Activated CD8-positive, alpha-beta T cell treated with anti-CD3 and anti-CD28 coated beads for 36 hours (primary cell): ENCODE results near the gene ME3. TPM values are rescaled to one million over a fixed set of nuclear protein-coding genes. Genes with fewer than 3 reads are reported as not detected.
"Not testable (repeated sequence)": the region's sequence is repeated elsewhere in the genome, so short reads cannot be mapped to it uniquely, and the experiment has no call there.

Experiments used
- ATAC-seq: fragments of 200-7000 bp; cut with Tn5 transposase; one replicate; pipeline ENCODE4 v1.10.0; 2021; ENCODE audit warnings: mild to moderate bottlenecking, moderate library complexity
- CTCF ChIA-PET: fragments of 350-600 bp; sonication (Branson Sonifier 250); formaldehyde crosslinking; loops from one replicate; lab custom pipeline; 2021; ENCODE audit warnings: antibody characterized with exemption; lab: Charles Lee
- POLR2A ChIA-PET: fragments of 350-600 bp; sonication (Branson Sonifier 250); formaldehyde crosslinking; loops from one replicate; lab custom pipeline; 2021; ENCODE audit warnings: antibody characterized with exemption; lab: Charles Lee
- DNase-seq: peaks from one replicate; pipeline ENCODE4 v3.0.0-alpha.2; 2020
- H3K27ac Mint-ChIP-seq: one replicate; pipeline ENCODE4 v1.8.0; 2021; ENCODE audit warnings: mild to moderate bottlenecking, mixed read lengths
- H3K27me3 Mint-ChIP-seq: one replicate; pipeline ENCODE4 v1.8.0; 2021; ENCODE audit warnings: mixed read lengths
- H3K36me3 Mint-ChIP-seq: one replicate; pipeline ENCODE4 v1.8.0; 2021; ENCODE audit warnings: low read depth, mixed read lengths
- H3K4me1 Mint-ChIP-seq: one replicate; pipeline ENCODE4 v1.8.0; 2021; ENCODE audit warnings: low read depth, mixed read lengths
- H3K4me3 Mint-ChIP-seq: one replicate; pipeline ENCODE4 v1.8.0; 2021; ENCODE audit warnings: mild to moderate bottlenecking, moderate library complexity, mixed read lengths
- H3K9me3 Mint-ChIP-seq: one replicate; pipeline ENCODE4 v1.8.0; 2021; ENCODE audit warnings: mixed read lengths
- CTCF ChIP-seq: fragments of 200-600 bp; IDR thresholded peaks from one replicate; pipeline ENCODE4 v1.8.0; 2022; ENCODE audit warnings: antibody characterized with exemption, mild to moderate bottlenecking
- intact Hi-C: fragments of 100-400 bp; cut with micrococcal nuclease; formaldehyde crosslinking; loops from one replicate; pipeline ENCODE4 v1.10.0; 2022
- total RNA-seq, 2 experiments: library from RNA; stranded (reverse); gene quantifications; one replicate each; pipeline ENCODE4 v1.2.3, GENCODE V29; 2021

The ME3 gene
- total RNA-seq, 2 experiments from 2014 or later: 5.0 to 6.2 TPM

- Mint-ChIP-seq H3K9me3 (peaks cover 6% of the 10 kb centered on the region), H3K36me3 (peaks cover 2% of the 10 kb centered on the region), H3K4me1 (peaks cover 2% of the 10 kb centered on the region), H3K27me3 (peaks cover 9% of the 10 kb centered on the region), H3K4me3 (no peak overlapping the region), H3K27ac (no peak overlapping the region)
- ATAC-seq: no peak
- no peak for DNase-seq
- POLR2A ChIA-PET: no interaction called here
- TF ChIP-seq CTCF: no peak
- CTCF ChIA-PET: interaction anchor here (4.0 kb wide), 1 partner anchor 15 kb away, joined by 20 read pairs; no protein-coding TSS in a partner anchor
- intact Hi-C loops: no loop called here
These were observed 49.3 kb downstream of the ME3 start for GRCh38 chr11:86623041-86623621.

- intact Hi-C loops: no loop called here
- Mint-ChIP-seq H3K27me3 (peaks cover 9% of the 10 kb centered on the region), H3K9me3 (peaks cover 6% of the 10 kb centered on the region), H3K4me3 (no peak overlapping the region), H3K27ac (no peak overlapping the region), H3K36me3 (peaks cover 2% of the 10 kb centered on the region), H3K4me1 (peaks cover 2% of the 10 kb centered on the region)
- ChIA-PET CTCF (interaction anchor here (4.0 kb wide), 1 partner anchor 13 kb away, joined by 20 read pairs; no protein-coding TSS in a partner anchor), POLR2A (no interaction called here)
- DNase-seq (no peak), ATAC-seq (no peak)
- no peak for TF ChIP-seq CTCF
These were observed 50.6 kb downstream of the ME3 start for GRCh38 chr11:86621854-86622253.

GRCh38 chr11:86620891-86621521 is 51.4 kb downstream of the ME3 start:
- Mint-ChIP-seq H3K4me3 (no peak overlapping the region), H3K27ac (no peak overlapping the region), H3K27me3 (peaks cover 7% of the 10 kb centered on the region), H3K9me3 (peaks cover 6% of the 10 kb centered on the region), H3K36me3 (peaks cover 2% of the 10 kb centered on the region), H3K4me1 (peaks cover 2% of the 10 kb centered on the region)
- ATAC-seq: no peak
- intact Hi-C loops: no loop called here
- DNase-seq: no peak
- POLR2A ChIA-PET: no interaction called here
- TF ChIP-seq CTCF: no peak
- CTCF ChIA-PET: interaction anchor here (4.0 kb wide), 1 partner anchor 13 kb away, joined by 20 read pairs; no protein-coding TSS in a partner anchor

GRCh38 chr11:86619428-86619827 is 53.0 kb downstream of the ME3 start:
- POLR2A ChIA-PET: interaction anchor here (1.0 kb wide), 1 partner anchor 27 kb away, joined by 3 read pairs; no protein-coding TSS in a partner anchor
- intact Hi-C loops, H3K9me3 Mint-ChIP-seq, H3K4me3 Mint-ChIP-seq, H3K4me1 Mint-ChIP-seq, H3K27ac Mint-ChIP-seq, H3K36me3 Mint-ChIP-seq: not testable (repeated sequence)
- CTCF ChIA-PET: interaction anchor here (4.0 kb wide), 1 partner anchor 11 kb away, joined by 20 read pairs; no protein-coding TSS in a partner anchor
- H3K27me3 Mint-ChIP-seq: peaks cover 10% of the 10 kb centered on the region
- DNase-seq (peak; percentile 11), ATAC-seq (peak; percentile 37)

- peaks cover 2% of the 10 kb centered on the region for H3K36me3 Mint-ChIP-seq
- TF ChIP-seq CTCF: no peak
- ATAC-seq (no peak), DNase-seq (no peak)
- H3K4me3 Mint-ChIP-seq: no peak overlapping the region
- peaks cover 8% of the 10 kb centered on the region for H3K27me3 Mint-ChIP-seq
- ChIA-PET CTCF (interaction anchor here (2.7 kb wide), 1 partner anchor 9 kb away, joined by 21 read pairs; no protein-coding TSS in a partner anchor), POLR2A (no interaction called here)
- intact Hi-C loops: no loop called here
- H3K9me3 Mint-ChIP-seq: peaks cover 6% of the 10 kb centered on the region
- no peak overlapping the region for H3K27ac Mint-ChIP-seq
- peaks cover 2% of the 10 kb centered on the region for H3K4me1 Mint-ChIP-seq
These were observed 54.9 kb downstream of the ME3 start for GRCh38 chr11:86617502-86617901.
